HCT116 (cell line): ENCODE results near the gene TOGARAM1. TPM values are rescaled to one million over a fixed set of nuclear protein-coding genes. Genes with fewer than 3 reads are reported as not detected.

Experiments
- ATAC-seq: fragments of 200-7000 bp; cut with Tn5 transposase; 2 replicates; pipeline ENCODE4 v1.9.1; 2020; ENCODE audit warnings: mild to moderate bottlenecking, moderate library complexity
- BruUV-seq: library from RNA; stranded (reverse); fragments of 400-500 nt; replicated peaks from 2 replicates; lab custom pipeline; 2021; lab: Mats Ljungman, UMichigan
- CTCF ChIA-PET: fragments of 300-600 bp; sonication (Branson Sonifier 250); formaldehyde crosslinking; loops from one replicate; lab custom pipeline; 2021; ENCODE audit warnings: antibody characterized with exemption; lab: Charles Lee
- POLR2A ChIA-PET: fragments of 300-600, 350-600 bp; sonication (Branson Sonifier 250); formaldehyde crosslinking; loops from one replicate; lab custom pipeline; 2021; ENCODE audit warnings: antibody characterized with exemption; lab: Charles Lee
- RAD21 ChIA-PET, 2 experiments: fragments of 300-600 bp; sonication (Branson Sonifier 250); formaldehyde crosslinking; loops; one replicate each; lab custom pipeline; 2023; ENCODE audit warnings: low total read pairs in 2 of 2; ENCODE audit not compliant: uncharacterized antibody in 2 of 2, unreplicated experiment in 2 of 2, low non-redundant PET in 1 of 2; lab: Charles Lee
- DNase-seq: peaks from one replicate; pipeline ENCODE4 v3.0.0-alpha.2; 2010; ENCODE audit warnings: low read depth, low spot score
- H2AFZ ChIP-seq: fragments of 200-600 bp; shearing (Covaris generic), sonication (generic); 2 replicates; pipeline ENCODE4 v1.6.1; 2017; ENCODE audit warnings: low read depth, mixed run types, mixed read lengths, antibody characterized with exemption, low read length; ENCODE audit not compliant: poor library complexity, severe bottlenecking
- H3K27ac ChIP-seq: 2 replicates; pipeline ENCODE4 v1.5.1; 2012; ENCODE audit warnings: low read depth, low read length
- H3K27me3 ChIP-seq: fragments of 200-600 bp; sonication (generic); 2 replicates; pipeline ENCODE4 v1.6.1; 2016; ENCODE audit warnings: mixed run types, low read length, mixed read lengths; ENCODE audit not compliant: insufficient read depth
- H3K36me3 ChIP-seq, 2 experiments: fragments of 200-500 bp in 1 of 2; fragments of 200-600 bp in 1 of 2; sonication (Bioruptor generic) in 1 of 2; sonication (generic) in 1 of 2; 2 replicates each; pipeline versions ENCODE4 v1.5.1 to v1.6.1; 2014 to 2016; ENCODE audit warnings: low read length in 2 of 2, inconsistent platforms in 1 of 2, mixed read lengths in 1 of 2, mixed run types in 1 of 2; ENCODE audit not compliant: insufficient read depth in 2 of 2, control insufficient read depth in 1 of 2
- H3K4me1 ChIP-seq, 2 experiments: fragments of 200-600 bp in 1 of 2; sonication (generic) in 1 of 2; 2 replicates each; pipeline versions ENCODE4 v1.5.1 to v1.6.1; 2012 to 2017; ENCODE audit warnings: low read length in 2 of 2, inconsistent platforms in 1 of 2, mild to moderate bottlenecking in 1 of 2, mixed read lengths in 1 of 2, mixed run types in 1 of 2, moderate library complexity in 1 of 2; ENCODE audit not compliant: insufficient read depth in 2 of 2, control insufficient read depth in 1 of 2
- H3K4me2 ChIP-seq: fragments of 200-600 bp; sonication (generic); 2 replicates; pipeline ENCODE4 v1.6.1; 2017; ENCODE audit warnings: mixed run types, low read length, mixed read lengths
- H3K4me3 ChIP-seq, 2 experiments: fragments of 200-600 bp in 1 of 2; sonication (generic) in 1 of 2; replicated peaks in 1 of 2; 2 replicates each; pipeline ENCODE4 v1.5.1; 2011 to 2016; ENCODE audit warnings: low read length in 2 of 2, control low read depth in 1 of 2, low read depth in 1 of 2, mild to moderate bottlenecking in 1 of 2, mixed read lengths in 1 of 2, mixed run types in 1 of 2
- H3K79me2 ChIP-seq: fragments of 200-600 bp; sonication (generic); 2 replicates; pipeline ENCODE4 v1.6.1; 2017; ENCODE audit warnings: mild to moderate bottlenecking, mixed run types, low read length, moderate library complexity, mixed read lengths; ENCODE audit not compliant: insufficient read depth
- H3K9ac ChIP-seq: fragments of 200-600 bp; sonication (generic); 2 replicates; pipeline ENCODE4 v1.6.1; 2016; ENCODE audit warnings: low read length, mixed read lengths
- H3K9me2 ChIP-seq: fragments of 200-600 bp; sonication (generic), shearing (Covaris generic); 2 replicates; pipeline ENCODE4 v1.6.1; 2017; ENCODE audit warnings: mixed run types, mild to moderate bottlenecking, moderate library complexity; ENCODE audit not compliant: insufficient read depth
- H3K9me3 ChIP-seq, 2 experiments: fragments of 200-500 bp in 1 of 2; fragments of 200-600 bp in 1 of 2; sonication (Bioruptor generic) in 1 of 2; sonication (generic) in 1 of 2; 2 replicates each; pipeline ENCODE4 v1.6.1; 2014 to 2017; ENCODE audit warnings: low read length in 2 of 2, mixed read lengths in 2 of 2, inconsistent platforms in 1 of 2, low read depth in 1 of 2, mild to moderate bottlenecking in 1 of 2, mixed run types in 1 of 2, moderate library complexity in 1 of 2; ENCODE audit not compliant: control insufficient read depth in 1 of 2, insufficient read depth in 1 of 2
- H4K20me1 ChIP-seq: fragments of 200-600 bp; sonication (generic), shearing (Covaris generic); 2 replicates; pipeline ENCODE4 v1.6.1; 2017; ENCODE audit warnings: mixed run types, mild to moderate bottlenecking, moderate library complexity; ENCODE audit not compliant: insufficient read depth
- POLR2A ChIP-seq: IDR thresholded peaks from 2 replicates; pipeline ENCODE4 v1.7.0; 2011; ENCODE audit warnings: borderline replicate concordance; ENCODE audit not compliant: insufficient read depth, insufficient read length; ENCODE audit errors: extremely low read depth
- POLR2AphosphoS5 ChIP-seq: IDR thresholded peaks from 2 replicates; pipeline ENCODE4 v1.6.1; 2011; ENCODE audit warnings: mild to moderate bottlenecking, low read depth, low read length, moderate library complexity
- SP1 ChIP-seq: IDR thresholded peaks from 2 replicates; pipeline ENCODE4 v1.6.1; 2012; ENCODE audit warnings: low read depth
- YY1 ChIP-seq: IDR thresholded peaks from 2 replicates; pipeline ENCODE4 v1.6.1; 2011; ENCODE audit warnings: low read length, low read depth, moderate library complexity, mild to moderate bottlenecking; ENCODE audit not compliant: insufficient replicate concordance; ENCODE audit errors: extremely low read depth
- intact Hi-C: fragments of 100-400 bp; cut with micrococcal nuclease; formaldehyde crosslinking; loops from 2 replicates; pipeline ENCODE4 v1.10.0; 2022
- total RNA-seq: library from RNA; stranded (reverse); gene quantifications from one replicate; pipeline ENCODE4 v1.2.1, GENCODE V29; 2021; ENCODE audit not compliant: unreplicated experiment
- TF ChIP-seq, protein P1 (sequence below): IDR thresholded peaks from 2 replicates; pipeline ENCODE4 v1.6.1; 2011; ENCODE audit warnings: mild to moderate bottlenecking, low read length, moderate library complexity; ENCODE audit not compliant: insufficient replicate concordance; ENCODE audit errors: extremely low read depth
- TF ChIP-seq, protein P2 (sequence below): IDR thresholded peaks from 2 replicates; pipeline ENCODE4 v1.6.1; 2012; ENCODE audit warnings: low read depth

The TOGARAM1 gene
- total RNA-seq, 1 experiment from 2014 or later, result 1.9 TPM

DNA sequence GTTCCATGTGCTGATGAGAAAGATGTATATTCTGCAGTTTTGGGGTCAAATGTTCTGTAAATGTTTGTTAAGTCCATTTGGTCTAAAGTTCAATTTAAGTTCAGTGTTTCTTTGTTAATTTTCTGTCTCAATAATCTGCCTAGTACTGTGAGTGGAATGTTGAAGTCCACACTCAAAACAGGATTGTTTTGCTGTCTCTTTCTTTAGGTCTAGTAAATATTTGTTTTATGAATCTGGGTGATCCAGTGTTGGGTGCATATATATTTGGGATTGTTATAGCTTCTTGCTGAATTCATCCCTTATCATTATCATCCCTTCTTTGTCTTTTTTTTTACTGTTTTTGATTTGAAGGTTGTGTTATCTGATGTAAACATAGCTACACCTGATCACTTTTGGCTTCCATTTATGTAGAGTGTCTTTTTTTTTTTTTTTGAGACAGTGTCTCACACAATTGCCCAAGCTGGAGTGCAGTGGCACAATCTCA is 95.9 kb downstream of the TOGARAM1 start:
- Histone ChIP-seq H4K20me1 (no peaks in the 10 kb centered on the region), H3K9me3 (no peaks in the 10 kb centered on the region), H3K36me3 (no peaks in the 10 kb centered on the region), H3K4me3 (no peak overlapping the region), H3K27me3 (no peaks in the 10 kb centered on the region), H3K4me1 (no peaks in the 10 kb centered on the region), H3K27ac (no peak overlapping the region), H3K9me2 (no peaks in the 10 kb centered on the region), H2AFZ (no peak overlapping the region), H3K79me2 (no peaks in the 10 kb centered on the region), H3K4me2 (no peak overlapping the region), H3K9ac (no peak overlapping the region)
- ChIA-PET RAD21 (no interaction called here), POLR2A (no interaction called here), CTCF (no interaction called here)
- intact Hi-C loops, result no loop called here
- DNase-seq (no peak), ATAC-seq (no peak)
- no TSS peak for BruUV-seq
- TF ChIP-seq, protein P1, sequence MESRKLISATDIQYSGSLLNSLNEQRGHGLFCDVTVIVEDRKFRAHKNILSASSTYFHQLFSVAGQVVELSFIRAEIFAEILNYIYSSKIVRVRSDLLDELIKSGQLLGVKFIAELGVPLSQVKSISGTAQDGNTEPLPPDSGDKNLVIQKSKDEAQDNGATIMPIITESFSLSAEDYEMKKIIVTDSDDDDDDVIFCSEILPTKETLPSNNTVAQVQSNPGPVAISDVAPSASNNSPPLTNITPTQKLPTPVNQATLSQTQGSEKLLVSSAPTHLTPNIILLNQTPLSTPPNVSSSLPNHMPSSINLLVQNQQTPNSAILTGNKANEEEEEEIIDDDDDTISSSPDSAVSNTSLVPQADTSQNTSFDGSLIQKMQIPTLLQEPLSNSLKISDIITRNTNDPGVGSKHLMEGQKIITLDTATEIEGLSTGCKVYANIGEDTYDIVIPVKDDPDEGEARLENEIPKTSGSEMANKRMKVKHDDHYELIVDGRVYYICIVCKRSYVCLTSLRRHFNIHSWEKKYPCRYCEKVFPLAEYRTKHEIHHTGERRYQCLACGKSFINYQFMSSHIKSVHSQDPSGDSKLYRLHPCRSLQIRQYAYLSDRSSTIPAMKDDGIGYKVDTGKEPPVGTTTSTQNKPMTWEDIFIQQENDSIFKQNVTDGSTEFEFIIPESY, result no peak
- no peak for TF ChIP-seq POLR2A
- TF ChIP-seq POLR2AphosphoS5, result no peak
- no peak for TF ChIP-seq SP1
- TF ChIP-seq YY1, result no peak
- TF ChIP-seq, protein P2, sequence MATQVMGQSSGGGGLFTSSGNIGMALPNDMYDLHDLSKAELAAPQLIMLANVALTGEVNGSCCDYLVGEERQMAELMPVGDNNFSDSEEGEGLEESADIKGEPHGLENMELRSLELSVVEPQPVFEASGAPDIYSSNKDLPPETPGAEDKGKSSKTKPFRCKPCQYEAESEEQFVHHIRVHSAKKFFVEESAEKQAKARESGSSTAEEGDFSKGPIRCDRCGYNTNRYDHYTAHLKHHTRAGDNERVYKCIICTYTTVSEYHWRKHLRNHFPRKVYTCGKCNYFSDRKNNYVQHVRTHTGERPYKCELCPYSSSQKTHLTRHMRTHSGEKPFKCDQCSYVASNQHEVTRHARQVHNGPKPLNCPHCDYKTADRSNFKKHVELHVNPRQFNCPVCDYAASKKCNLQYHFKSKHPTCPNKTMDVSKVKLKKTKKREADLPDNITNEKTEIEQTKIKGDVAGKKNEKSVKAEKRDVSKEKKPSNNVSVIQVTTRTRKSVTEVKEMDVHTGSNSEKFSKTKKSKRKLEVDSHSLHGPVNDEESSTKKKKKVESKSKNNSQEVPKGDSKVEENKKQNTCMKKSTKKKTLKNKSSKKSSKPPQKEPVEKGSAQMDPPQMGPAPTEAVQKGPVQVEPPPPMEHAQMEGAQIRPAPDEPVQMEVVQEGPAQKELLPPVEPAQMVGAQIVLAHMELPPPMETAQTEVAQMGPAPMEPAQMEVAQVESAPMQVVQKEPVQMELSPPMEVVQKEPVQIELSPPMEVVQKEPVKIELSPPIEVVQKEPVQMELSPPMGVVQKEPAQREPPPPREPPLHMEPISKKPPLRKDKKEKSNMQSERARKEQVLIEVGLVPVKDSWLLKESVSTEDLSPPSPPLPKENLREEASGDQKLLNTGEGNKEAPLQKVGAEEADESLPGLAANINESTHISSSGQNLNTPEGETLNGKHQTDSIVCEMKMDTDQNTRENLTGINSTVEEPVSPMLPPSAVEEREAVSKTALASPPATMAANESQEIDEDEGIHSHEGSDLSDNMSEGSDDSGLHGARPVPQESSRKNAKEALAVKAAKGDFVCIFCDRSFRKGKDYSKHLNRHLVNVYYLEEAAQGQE, result no peak
